DOHH2 (cell line): Measurements from ENCODE around the gene GABRR2.

Experiments used
- H3F3A ChIP-seq: fragments of 200-600 bp; sonication (generic), shearing (Covaris generic); 2 replicates; pipeline ENCODE4 v1.6.0; 2016; ENCODE audit warnings: antibody characterized with exemption, mild to moderate bottlenecking; ENCODE audit not compliant: control insufficient read depth, insufficient read depth
- H3K27ac ChIP-seq: fragments of 200-600 bp; sonication (generic); 2 replicates; pipeline ENCODE4 v1.5.1; 2014; ENCODE audit warnings: low read depth, mild to moderate bottlenecking, low read length, moderate library complexity
- H3K27me3 ChIP-seq: fragments of 200-600 bp; sonication (generic); 2 replicates; pipeline ENCODE4 v1.6.1; 2014; ENCODE audit warnings: mild to moderate bottlenecking, low read length, mixed read lengths; ENCODE audit not compliant: control insufficient read depth
- H3K36me3 ChIP-seq: fragments of 200-600 bp; sonication (generic); 2 replicates; pipeline ENCODE4 v1.6.1; 2014; ENCODE audit warnings: mild to moderate bottlenecking, low read length, moderate library complexity, mixed read lengths; ENCODE audit not compliant: control insufficient read depth
- H3K4me1 ChIP-seq: fragments of 200-600 bp; sonication (generic); 2 replicates; pipeline ENCODE4 v1.6.1; 2014; ENCODE audit warnings: mild to moderate bottlenecking, low read length, mixed read lengths; ENCODE audit not compliant: control insufficient read depth
- H3K4me2 ChIP-seq: fragments of 200-600 bp; sonication (generic); 2 replicates; pipeline ENCODE4 v1.6.0; 2014; ENCODE audit warnings: mild to moderate bottlenecking, low read length, moderate library complexity
- H3K4me3 ChIP-seq: fragments of 200-600 bp; sonication (generic); 2 replicates; pipeline ENCODE4 v1.5.1; 2014; ENCODE audit warnings: mild to moderate bottlenecking, low read length, mixed read lengths
- H3K79me2 ChIP-seq: fragments of 200-600 bp; sonication (generic); 2 replicates; pipeline ENCODE4 v1.6.1; 2014; ENCODE audit warnings: mild to moderate bottlenecking, low read length, mixed read lengths; ENCODE audit not compliant: control insufficient read depth
- H3K9me2 ChIP-seq: fragments of 200-600 bp; sonication (generic); replicated peaks from 2 replicates; pipeline ENCODE4 v1.6.1; 2014; ENCODE audit warnings: mild to moderate bottlenecking, low read length, mixed read lengths; ENCODE audit not compliant: control insufficient read depth
- H3K9me3 ChIP-seq: fragments of 200-600 bp; sonication (generic); 2 replicates; pipeline ENCODE4 v1.6.1; 2014; ENCODE audit warnings: antibody characterized with exemption, low read length, mixed read lengths; ENCODE audit not compliant: control insufficient read depth, insufficient read depth
- H4K20me1 ChIP-seq: fragments of 200-600 bp; sonication (generic); 2 replicates; pipeline ENCODE4 v1.6.0; 2014; ENCODE audit warnings: low read depth, mild to moderate bottlenecking, antibody characterized with exemption, low read length, moderate library complexity; ENCODE audit not compliant: control insufficient read depth, insufficient read depth
- EZH2phosphoT487 ChIP-seq: fragments of 200-600 bp; sonication (generic); IDR thresholded peaks from 2 replicates; pipeline ENCODE4 v1.6.1; 2017; ENCODE audit warnings: borderline replicate concordance, mild to moderate bottlenecking, antibody characterized with exemption, low read length, moderate library complexity, mixed read lengths
- TF ChIP-seq, protein P1 (sequence below): fragments of 200-600 bp; sonication (generic); IDR thresholded peaks from one replicate; pipeline ENCODE4 v1.5.1; 2014; ENCODE audit warnings: antibody characterized with exemption, mild to moderate bottlenecking, low read depth, low read length; ENCODE audit not compliant: poor library complexity, severe bottlenecking

Gene GABRR2

GRCh38 chr6:89356642-89357170 is 41.6 kb upstream of the GABRR2 start:
- Histone ChIP-seq H3F3A (peaks cover 51% of the 10 kb centered on the region), H3K4me2 (peak overlapping the region; percentile 88)

DNA sequence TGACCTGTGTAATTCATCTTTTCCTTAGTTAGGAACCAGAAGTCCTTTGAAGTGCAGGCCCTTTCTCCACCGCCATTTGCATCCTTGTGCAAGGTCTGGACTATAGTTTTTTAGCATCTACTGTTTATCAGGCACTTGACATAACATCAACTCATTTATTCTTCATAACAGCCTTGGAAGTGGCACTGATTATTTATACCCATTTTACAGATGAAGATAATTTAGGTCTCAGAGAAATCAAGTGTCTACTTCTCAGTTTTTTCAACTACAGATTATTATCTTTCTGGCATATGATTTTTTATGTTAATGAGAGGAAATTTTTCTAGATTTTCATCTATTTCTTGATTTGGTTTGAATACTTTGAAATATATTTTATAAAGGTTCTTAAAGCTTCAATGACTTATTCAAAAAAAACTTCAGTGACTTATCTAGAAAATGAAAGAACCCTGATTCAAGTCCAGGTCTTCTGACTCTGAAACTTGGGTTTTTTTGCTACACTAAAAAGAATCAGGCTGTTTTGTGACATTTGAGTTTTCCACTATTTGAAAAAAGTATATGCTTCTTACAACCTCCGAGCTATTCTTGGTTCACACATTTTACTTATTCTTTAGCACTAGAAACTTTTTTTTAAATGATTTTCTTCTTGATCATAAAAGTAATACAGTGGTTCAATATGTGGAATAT is 40.6 kb upstream of the GABRR2 start:
- H3K36me3 ChIP-seq: peaks cover 33% of the 10 kb centered on the region
- peak overlapping the region; percentile 88 for H3K4me2 ChIP-seq
- H3K27ac ChIP-seq: peak overlapping the region; percentile 99
- H3K79me2 ChIP-seq: peaks cover 62% of the 10 kb centered on the region
- H3K4me3 ChIP-seq: peak overlapping the region; percentile 66
- TF ChIP-seq, protein P1, sequence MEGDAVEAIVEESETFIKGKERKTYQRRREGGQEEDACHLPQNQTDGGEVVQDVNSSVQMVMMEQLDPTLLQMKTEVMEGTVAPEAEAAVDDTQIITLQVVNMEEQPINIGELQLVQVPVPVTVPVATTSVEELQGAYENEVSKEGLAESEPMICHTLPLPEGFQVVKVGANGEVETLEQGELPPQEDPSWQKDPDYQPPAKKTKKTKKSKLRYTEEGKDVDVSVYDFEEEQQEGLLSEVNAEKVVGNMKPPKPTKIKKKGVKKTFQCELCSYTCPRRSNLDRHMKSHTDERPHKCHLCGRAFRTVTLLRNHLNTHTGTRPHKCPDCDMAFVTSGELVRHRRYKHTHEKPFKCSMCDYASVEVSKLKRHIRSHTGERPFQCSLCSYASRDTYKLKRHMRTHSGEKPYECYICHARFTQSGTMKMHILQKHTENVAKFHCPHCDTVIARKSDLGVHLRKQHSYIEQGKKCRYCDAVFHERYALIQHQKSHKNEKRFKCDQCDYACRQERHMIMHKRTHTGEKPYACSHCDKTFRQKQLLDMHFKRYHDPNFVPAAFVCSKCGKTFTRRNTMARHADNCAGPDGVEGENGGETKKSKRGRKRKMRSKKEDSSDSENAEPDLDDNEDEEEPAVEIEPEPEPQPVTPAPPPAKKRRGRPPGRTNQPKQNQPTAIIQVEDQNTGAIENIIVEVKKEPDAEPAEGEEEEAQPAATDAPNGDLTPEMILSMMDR: no peak
- no peak for TF ChIP-seq EZH2phosphoT487
- no peaks in the 10 kb centered on the region for H4K20me1 ChIP-seq
- H3K27me3 ChIP-seq: no peaks in the 10 kb centered on the region
- no peaks in the 10 kb centered on the region for H3K9me3 ChIP-seq
- no peaks in the 10 kb centered on the region for H3K9me2 ChIP-seq
- H3K4me1 ChIP-seq: peaks cover 74% of the 10 kb centered on the region
- peaks cover 60% of the 10 kb centered on the region for H3F3A ChIP-seq

More at GRCh38 chr6:89356642-89357170, 41.6 kb upstream of the GABRR2 start:
- Histone ChIP-seq H3K27me3 (no peaks in the 10 kb centered on the region), H3K4me1 (peaks cover 82% of the 10 kb centered on the region), H3K4me3 (peak overlapping the region; percentile 66), H3K27ac (peak overlapping the region; percentile 99), H3K9me2 (no peaks in the 10 kb centered on the region), H3K36me3 (peaks cover 26% of the 10 kb centered on the region), H3K9me3 (no peaks in the 10 kb centered on the region), H4K20me1 (no peaks in the 10 kb centered on the region), H3K79me2 (peaks cover 52% of the 10 kb centered on the region)
- TF ChIP-seq EZH2phosphoT487: no peak
- TF ChIP-seq, protein P1: no peak

DNA sequence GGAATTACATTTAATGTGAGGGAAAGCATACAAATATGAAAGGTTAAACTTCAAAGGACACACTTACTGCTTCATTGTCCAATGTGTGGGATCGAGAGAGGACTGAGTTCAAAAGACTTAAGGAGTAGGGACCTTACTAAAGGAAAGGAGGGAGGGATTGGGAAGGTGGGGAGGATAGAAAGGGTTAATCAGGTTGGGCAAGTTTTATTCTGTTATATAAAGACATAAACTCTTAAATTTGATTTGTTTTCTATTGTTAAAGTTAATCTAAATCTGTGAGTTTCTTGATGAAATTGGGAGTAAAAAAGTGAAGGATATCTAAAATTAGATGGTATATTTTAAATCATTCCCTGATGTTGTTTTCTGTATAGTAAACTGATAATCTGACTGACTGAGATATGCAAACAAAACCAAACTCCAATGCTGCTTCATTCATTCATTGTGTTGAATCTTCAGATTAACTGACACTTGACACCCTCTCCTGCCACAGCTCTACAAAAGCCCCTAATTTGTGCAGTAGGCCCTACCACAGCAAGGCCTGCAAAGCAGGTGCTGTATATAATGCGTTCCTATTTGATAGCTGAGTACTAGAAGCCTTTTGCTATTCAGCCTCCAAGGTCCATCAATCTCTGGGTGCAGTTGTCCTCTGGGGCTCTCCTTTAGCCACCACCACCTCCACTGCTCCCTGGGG is 38.7 kb upstream of the GABRR2 start:
- no peak for TF ChIP-seq EZH2phosphoT487
- TF ChIP-seq, protein P1: no peak
- H3K27ac ChIP-seq: peak overlapping the region; percentile 99
- peak overlapping the region; percentile 88 for H3K4me2 ChIP-seq
- H3K27me3 ChIP-seq: no peaks in the 10 kb centered on the region
- H3K79me2 ChIP-seq: peaks cover 64% of the 10 kb centered on the region
- peaks cover 13% of the 10 kb centered on the region; the same call in 1 of the 2 replicates for H4K20me1 ChIP-seq
- H3K4me3 ChIP-seq: peak overlapping the region; percentile 81
- no peaks in the 10 kb centered on the region for H3K9me3 ChIP-seq
- H3K4me1 ChIP-seq: peaks cover 73% of the 10 kb centered on the region
- peaks cover 40% of the 10 kb centered on the region for H3K36me3 ChIP-seq
- peaks cover 59% of the 10 kb centered on the region for H3F3A ChIP-seq
- H3K9me2 ChIP-seq: no peaks in the 10 kb centered on the region
